Astrocyte of the hippocampus (primary cell): Measurements from ENCODE around the gene IGF2BP3.
A peak's percentile ranks its signal among the peaks of the same experiment; 100 is the strongest.

Experiments
- DNase-seq: peaks from one replicate; pipeline ENCODE4 v3.0.0; 2011; ENCODE audit warnings: low read depth, low spot score

Gene IGF2BP3

GRCh38 chr7:23267357-23267756 is 202.9 kb downstream of the IGF2BP3 start:
- DNase-seq: no peak

GRCh38 chr7:23266918-23267317 is 203.4 kb downstream of the IGF2BP3 start:
- DNase-seq: no peak

GRCh38 chr7:23264916-23265458 is 205.3 kb downstream of the IGF2BP3 start:
- DNase-seq: no peak

GRCh38 chr7:23261843-23262452 is 208.3 kb downstream of the IGF2BP3 start:
- DNase-seq: peak; percentile 82

- DNase-seq: no peak
These were observed 209.9 kb downstream of the IGF2BP3 start for GRCh38 chr7:23260371-23260770.
